Stomach (tissue), 4 donors: ENCODE results near the gene THSD7A.

ENCODE experiments used
- POLR2A ChIP-seq, 4 donors: fragments of 450-650 bp; IDR thresholded peaks; one replicate each; pipeline ENCODE4 v1.6.1; 2016; ENCODE audit warnings: antibody characterized with exemption in 4 of 4, control low read depth in 2 of 4, mild to moderate bottlenecking in 1 of 4, moderate library complexity in 1 of 4
- POLR2AphosphoS5 ChIP-seq, 3 donors: sonication (generic); formaldehyde crosslinking; IDR thresholded peaks; one replicate each; pipeline ENCODE4 v1.6.1; 2016; ENCODE audit warnings: antibody characterized with exemption in 3 of 3
- TF ChIP-seq, protein P1 (sequence below), 7 experiments: fragments of 450-650 bp in 4 of 7; fragments of 200-600 bp in 3 of 7; sonication (generic) in 3 of 7; IDR thresholded peaks; one replicate each; pipeline ENCODE4 v1.5.1; 2016 to 2019; ENCODE audit warnings: antibody characterized with exemption in 7 of 7, control low read depth in 2 of 7, mild to moderate bottlenecking in 1 of 7

GRCh38 chr7:11341285-11341944, 490.6 kb downstream of the THSD7A start:
- TF ChIP-seq, protein P1, sequence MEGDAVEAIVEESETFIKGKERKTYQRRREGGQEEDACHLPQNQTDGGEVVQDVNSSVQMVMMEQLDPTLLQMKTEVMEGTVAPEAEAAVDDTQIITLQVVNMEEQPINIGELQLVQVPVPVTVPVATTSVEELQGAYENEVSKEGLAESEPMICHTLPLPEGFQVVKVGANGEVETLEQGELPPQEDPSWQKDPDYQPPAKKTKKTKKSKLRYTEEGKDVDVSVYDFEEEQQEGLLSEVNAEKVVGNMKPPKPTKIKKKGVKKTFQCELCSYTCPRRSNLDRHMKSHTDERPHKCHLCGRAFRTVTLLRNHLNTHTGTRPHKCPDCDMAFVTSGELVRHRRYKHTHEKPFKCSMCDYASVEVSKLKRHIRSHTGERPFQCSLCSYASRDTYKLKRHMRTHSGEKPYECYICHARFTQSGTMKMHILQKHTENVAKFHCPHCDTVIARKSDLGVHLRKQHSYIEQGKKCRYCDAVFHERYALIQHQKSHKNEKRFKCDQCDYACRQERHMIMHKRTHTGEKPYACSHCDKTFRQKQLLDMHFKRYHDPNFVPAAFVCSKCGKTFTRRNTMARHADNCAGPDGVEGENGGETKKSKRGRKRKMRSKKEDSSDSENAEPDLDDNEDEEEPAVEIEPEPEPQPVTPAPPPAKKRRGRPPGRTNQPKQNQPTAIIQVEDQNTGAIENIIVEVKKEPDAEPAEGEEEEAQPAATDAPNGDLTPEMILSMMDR (IDR thresholded peaks at IDR 0.05), result peak in 2 of 7 experiments; percentile 17 to 31
- no peak for TF ChIP-seq POLR2AphosphoS5 (IDR thresholded peaks at IDR 0.05)
- no peak for TF ChIP-seq POLR2A (IDR thresholded peaks at IDR 0.05)
